ENCODE data around the gene CYB5R4.
"Not testable (repeated sequence)": the region's sequence is repeated elsewhere in the genome, so short reads cannot be mapped to it uniquely, and the experiment has no call there.

Gene CYB5R4

GRCh38 chr6:83891586-83891985, 32.1 kb downstream of the CYB5R4 start:
- ChIA-PET CTCF (interaction anchor here (0.6 to 2.3 kb wide), 2 partner anchors 282 to 329 kb away, joined by 3 to 8 read pairs; no protein-coding TSS in a partner anchor), POLR2A (no interaction called here)
- TF ChIP-seq CTCF (IDR thresholded peaks at IDR 0.05; ENCODE audit: insufficient read depth, low read length, missing control alignments) = no peak
- DNase-seq (ENCODE audit: low read depth, low spot score) = no peak
- no peak overlapping the region for H3K4me3 ChIP-seq (ENCODE audit: low read depth, low read length)

GRCh38 chr6:83893024-83893423, 33.5 kb downstream of the CYB5R4 start:
- POLR2A ChIA-PET = no interaction called here
- TF ChIP-seq CTCF (IDR thresholded peaks at IDR 0.05; ENCODE audit: insufficient read depth, low read length, missing control alignments) = no peak
- no peak overlapping the region for H3K4me3 ChIP-seq (ENCODE audit: low read depth, low read length)
- DNase-seq (ENCODE audit: low read depth, low spot score) = no peak
- CTCF ChIA-PET = interaction anchor here (2.0 to 2.3 kb wide), 2 partner anchors 9 to 327 kb away, joined by 8 read pairs; no protein-coding TSS in a partner anchor

GRCh38 chr6:83897094-83897493, 37.6 kb downstream of the CYB5R4 start:
- DNase-seq (ENCODE audit: low read depth, low spot score); POLR2A ChIA-PET; H3K4me3 ChIP-seq (ENCODE audit: low read depth, low read length); CTCF ChIA-PET: not testable (repeated sequence)

GRCh38 chr6:83901624-83902023, 42.1 kb downstream of the CYB5R4 start:
- no peak for DNase-seq (ENCODE audit: low read depth, low spot score)
- CTCF ChIA-PET = no interaction called here
- no peak overlapping the region for H3K4me3 ChIP-seq (ENCODE audit: low read depth, low read length)
- POLR2A ChIA-PET = no interaction called here
- TF ChIP-seq CTCF (IDR thresholded peaks at IDR 0.05; ENCODE audit: insufficient read depth, low read length, missing control alignments) = no peak

GRCh38 chr6:83904395-83904794, 44.9 kb downstream of the CYB5R4 start:
- ChIA-PET POLR2A (no interaction called here), CTCF (no interaction called here)
- TF ChIP-seq CTCF (IDR thresholded peaks at IDR 0.05; ENCODE audit: insufficient read depth, low read length, missing control alignments) = no peak
- no peak for DNase-seq (ENCODE audit: low read depth, low spot score)
- no peak overlapping the region for H3K4me3 ChIP-seq (ENCODE audit: low read depth, low read length)

GRCh38 chr6:83905648-83906047, 46.2 kb downstream of the CYB5R4 start:
- ChIA-PET POLR2A (no interaction called here), CTCF (no interaction called here)
- DNase-seq (ENCODE audit: low read depth, low spot score) = no peak
- no peak overlapping the region for H3K4me3 ChIP-seq (ENCODE audit: low read depth, low read length)
- TF ChIP-seq CTCF (IDR thresholded peaks at IDR 0.05; ENCODE audit: insufficient read depth, low read length, missing control alignments) = no peak

- H3K4me3 ChIP-seq (ENCODE audit: low read depth, low read length); CTCF ChIA-PET; DNase-seq (ENCODE audit: low read depth, low spot score); POLR2A ChIA-PET: not testable (repeated sequence)
Observed at GRCh38 chr6:83907623-83908390, 48.3 kb downstream of the CYB5R4 start.

All from AG04449 (cell line).